K562 (cell line): ENCODE data around the gene THSD8. TPM values are rescaled to one million over a fixed set of nuclear protein-coding genes. Genes with fewer than 3 reads are reported as not detected.

Experiments
- CAMTA2 ChIP-seq: fragments of 250-450 bp; sonication (Bioruptor Pico); conservative IDR thresholded peaks from 2 replicates; pipeline ENCODE4 v1.5.1; 2022
- CC2D1A ChIP-seq: fragments of 450-650 bp; IDR thresholded peaks from 2 replicates; pipeline ENCODE4 v1.6.1; 2017; ENCODE audit warnings: mild to moderate bottlenecking
- CREM ChIP-seq: IDR thresholded peaks from 2 replicates; pipeline ENCODE4 v1.6.1; 2014; ENCODE audit warnings: antibody characterized with exemption, low read depth
- EHMT2 ChIP-seq: fragments of 450-650 bp; IDR thresholded peaks from 2 replicates; pipeline ENCODE4 v1.6.1; 2018; ENCODE audit warnings: antibody characterized with exemption
- FUS ChIP-seq: fragments of 200-400 bp; formaldehyde crosslinking; optimal IDR thresholded peaks from 2 replicates; pipeline ENCODE3; 2017; ENCODE audit warnings: low read depth, low read length
- GABPB1 ChIP-seq: sonication (generic); formaldehyde crosslinking; IDR thresholded peaks from 2 replicates; pipeline ENCODE4 v1.8.0; 2022; ENCODE audit warnings: mild to moderate bottlenecking, missing genetic modification reagents
- HMGN3 ChIP-seq: IDR thresholded peaks from 2 replicates; pipeline ENCODE4 v1.6.1; 2011; ENCODE audit warnings: borderline replicate concordance, low read depth, mild to moderate bottlenecking, mixed read lengths, low read length; ENCODE audit not compliant: insufficient read length; ENCODE audit errors: extremely low read depth
- KDM2B ChIP-seq: fragments of 250-450 bp; sonication (Bioruptor Pico); IDR thresholded peaks from 2 replicates; pipeline ENCODE4 v1.8.0; 2021; ENCODE audit warnings: mild to moderate bottlenecking, moderate library complexity
- KLF1 ChIP-seq: fragments of 450-650 bp; IDR thresholded peaks from 2 replicates; pipeline ENCODE4 v1.6.1; 2016; ENCODE audit warnings: missing genetic modification characterization, missing compliant biosample characterization
- L3MBTL2 ChIP-seq: fragments of 450-650 bp; IDR thresholded peaks from 2 replicates; pipeline ENCODE4 v1.6.1; 2016; ENCODE audit warnings: mild to moderate bottlenecking, moderate library complexity
- PPARD ChIP-seq: fragments of 250-450 bp; sonication (Bioruptor Pico); IDR thresholded peaks from 2 replicates; pipeline ENCODE4 v1.8.0; 2022; ENCODE audit warnings: inconsistent platforms, mild to moderate bottlenecking, moderate library complexity
- SMAD4 ChIP-seq: fragments of 250-450 bp; sonication (Bioruptor Pico); conservative IDR thresholded peaks from 2 replicates; pipeline ENCODE4 v1.8.0; 2021; ENCODE audit warnings: inconsistent platforms, mild to moderate bottlenecking, moderate library complexity
- SNIP1 ChIP-seq: fragments of 450-650 bp; IDR thresholded peaks from 2 replicates; pipeline ENCODE4 v1.7.1; 2017; ENCODE audit warnings: low read depth, mild to moderate bottlenecking
- TEAD2 ChIP-seq: fragments of 450-650 bp; IDR thresholded peaks from 2 replicates; pipeline ENCODE4 v1.6.1; 2016; ENCODE audit warnings: missing genetic modification characterization, control low read depth, missing compliant biosample characterization
- ZKSCAN1 ChIP-seq: fragments of 150-350 bp; IDR thresholded peaks from 2 replicates; pipeline ENCODE4 v1.6.1; 2016; ENCODE audit warnings: low read depth, low read length
- ZNF324 ChIP-seq: fragments of 250-450 bp; sonication (Bioruptor Pico); IDR thresholded peaks from 2 replicates; pipeline ENCODE4 v1.4.0; 2020; ENCODE audit warnings: mild to moderate bottlenecking
- ZNF75A ChIP-seq: fragments of 450-650 bp; formaldehyde crosslinking; IDR thresholded peaks from 2 replicates; pipeline ENCODE4 v1.4.0; 2020; ENCODE audit warnings: mild to moderate bottlenecking
- polyA plus RNA-seq, 8 experiments: library from polyadenylated mRNA; depleted of rRNA in 4 of 8; stranded (reverse) in 5 of 8; unstranded in 3 of 8; fragments of >200 nt; fragmentation: Nextera tagmentation in 2 of 8; fragmentation: Illumina TruSeq in 1 of 8; extraction: Ambion mirVana in 2 of 8; extraction: Trizol in 1 of 8; gene quantifications; 2 replicates each; pipeline versions ENCODE4 v1.2.1 to v1.2.3, GENCODE V29; 2011 to 2014; ENCODE audit warnings: inconsistent platforms in 1 of 8, missing spikeins in 1 of 8
- total RNA-seq, 7 experiments: library from RNA; depleted of rRNA in 6 of 7; stranded (reverse); fragments of >200 nt in 6 of 7; fragmentation: Illumina TruSeq in 2 of 7; extraction: Trizol in 2 of 7; gene quantifications; 2 replicates each; pipeline versions ENCODE4 v1.2.1 to v1.2.3, GENCODE V29; 2011 to 2021; ENCODE audit warnings: low replicate concordance in 1 of 7
- TF ChIP-seq, protein P1 (sequence below): fragments of 250-450 bp; sonication (Bioruptor Pico); IDR thresholded peaks from 2 replicates; pipeline ENCODE4 v1.8.0; 2021; ENCODE audit warnings: moderate library complexity, mild to moderate bottlenecking, inconsistent platforms
- TF ChIP-seq, protein P2 (sequence below): sonication (generic); formaldehyde crosslinking; IDR thresholded peaks from 2 replicates; pipeline ENCODE4 v1.8.1; 2023; ENCODE audit warnings: missing genetic modification reagents, mild to moderate bottlenecking, borderline replicate concordance
- TF ChIP-seq, protein P3 (sequence below): fragments of 250-450 bp; sonication (Bioruptor Pico); IDR thresholded peaks from 2 replicates; pipeline ENCODE4 v1.5.0; 2020; ENCODE audit warnings: mild to moderate bottlenecking, borderline replicate concordance

Gene THSD8
- total and polyA plus RNA-seq, 9 of the 15 experiments (the other 6 are each of a cell fraction or from before 2014, with no cell fraction given) = 8.4 to 42.4 (median 19.9) TPM; not detected in 2

DNA sequence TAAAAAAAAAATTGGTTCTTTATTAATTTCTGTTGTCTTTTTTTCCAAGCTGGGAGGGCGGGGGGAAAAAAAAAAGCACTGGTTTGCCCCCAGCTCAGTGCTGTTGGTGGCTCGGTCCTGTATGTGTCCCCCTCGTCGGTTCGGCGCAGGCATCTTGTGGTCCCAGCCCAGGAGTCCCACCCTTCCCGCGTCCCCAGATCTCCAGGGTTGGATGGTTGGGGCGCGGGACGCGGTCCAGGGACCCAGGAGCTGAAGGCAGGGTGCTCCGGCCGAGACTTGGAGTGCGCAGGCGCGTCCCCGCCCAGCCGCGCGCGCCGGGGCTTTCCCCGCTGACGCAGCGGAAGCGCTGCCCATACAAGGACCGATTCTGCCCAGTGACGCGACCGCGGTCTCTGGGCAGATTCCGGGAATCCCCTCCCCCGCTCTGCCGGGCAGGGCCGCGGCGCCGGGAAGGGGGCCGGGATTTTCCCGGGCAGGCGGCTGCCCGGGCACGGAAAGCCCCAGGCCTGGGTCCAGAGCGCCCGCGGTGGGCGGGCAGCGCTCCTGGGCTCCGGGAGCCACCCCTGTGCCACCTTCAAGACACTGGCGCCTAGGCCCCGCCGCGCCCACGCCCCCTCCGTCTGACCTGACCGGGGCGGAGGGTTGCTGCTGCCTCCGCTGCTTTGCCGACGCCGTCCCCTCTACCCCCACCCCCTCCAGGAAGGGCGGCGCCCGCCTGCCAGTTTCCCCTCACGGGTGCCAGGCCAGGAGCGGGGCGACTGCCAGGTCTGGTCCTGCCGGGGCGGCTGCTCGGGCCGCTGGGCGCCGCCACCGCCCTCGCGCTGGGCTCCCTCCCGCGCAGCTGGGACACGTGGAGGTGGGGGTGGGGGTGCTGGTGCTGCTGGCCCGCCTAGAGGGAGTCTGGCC, 8.3 kb upstream of the THSD8 start (continued):
- no peak for TF ChIP-seq CAMTA2
- no peak for TF ChIP-seq CC2D1A
- TF ChIP-seq, protein P1, sequence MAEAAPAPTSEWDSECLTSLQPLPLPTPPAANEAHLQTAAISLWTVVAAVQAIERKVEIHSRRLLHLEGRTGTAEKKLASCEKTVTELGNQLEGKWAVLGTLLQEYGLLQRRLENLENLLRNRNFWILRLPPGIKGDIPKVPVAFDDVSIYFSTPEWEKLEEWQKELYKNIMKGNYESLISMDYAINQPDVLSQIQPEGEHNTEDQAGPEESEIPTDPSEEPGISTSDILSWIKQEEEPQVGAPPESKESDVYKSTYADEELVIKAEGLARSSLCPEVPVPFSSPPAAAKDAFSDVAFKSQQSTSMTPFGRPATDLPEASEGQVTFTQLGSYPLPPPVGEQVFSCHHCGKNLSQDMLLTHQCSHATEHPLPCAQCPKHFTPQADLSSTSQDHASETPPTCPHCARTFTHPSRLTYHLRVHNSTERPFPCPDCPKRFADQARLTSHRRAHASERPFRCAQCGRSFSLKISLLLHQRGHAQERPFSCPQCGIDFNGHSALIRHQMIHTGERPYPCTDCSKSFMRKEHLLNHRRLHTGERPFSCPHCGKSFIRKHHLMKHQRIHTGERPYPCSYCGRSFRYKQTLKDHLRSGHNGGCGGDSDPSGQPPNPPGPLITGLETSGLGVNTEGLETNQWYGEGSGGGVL (CRISPR knock-in tag) = no peak
- no peak for TF ChIP-seq SNIP1
- no peak for TF ChIP-seq TEAD2 (tag)
- TF ChIP-seq, protein P2, sequence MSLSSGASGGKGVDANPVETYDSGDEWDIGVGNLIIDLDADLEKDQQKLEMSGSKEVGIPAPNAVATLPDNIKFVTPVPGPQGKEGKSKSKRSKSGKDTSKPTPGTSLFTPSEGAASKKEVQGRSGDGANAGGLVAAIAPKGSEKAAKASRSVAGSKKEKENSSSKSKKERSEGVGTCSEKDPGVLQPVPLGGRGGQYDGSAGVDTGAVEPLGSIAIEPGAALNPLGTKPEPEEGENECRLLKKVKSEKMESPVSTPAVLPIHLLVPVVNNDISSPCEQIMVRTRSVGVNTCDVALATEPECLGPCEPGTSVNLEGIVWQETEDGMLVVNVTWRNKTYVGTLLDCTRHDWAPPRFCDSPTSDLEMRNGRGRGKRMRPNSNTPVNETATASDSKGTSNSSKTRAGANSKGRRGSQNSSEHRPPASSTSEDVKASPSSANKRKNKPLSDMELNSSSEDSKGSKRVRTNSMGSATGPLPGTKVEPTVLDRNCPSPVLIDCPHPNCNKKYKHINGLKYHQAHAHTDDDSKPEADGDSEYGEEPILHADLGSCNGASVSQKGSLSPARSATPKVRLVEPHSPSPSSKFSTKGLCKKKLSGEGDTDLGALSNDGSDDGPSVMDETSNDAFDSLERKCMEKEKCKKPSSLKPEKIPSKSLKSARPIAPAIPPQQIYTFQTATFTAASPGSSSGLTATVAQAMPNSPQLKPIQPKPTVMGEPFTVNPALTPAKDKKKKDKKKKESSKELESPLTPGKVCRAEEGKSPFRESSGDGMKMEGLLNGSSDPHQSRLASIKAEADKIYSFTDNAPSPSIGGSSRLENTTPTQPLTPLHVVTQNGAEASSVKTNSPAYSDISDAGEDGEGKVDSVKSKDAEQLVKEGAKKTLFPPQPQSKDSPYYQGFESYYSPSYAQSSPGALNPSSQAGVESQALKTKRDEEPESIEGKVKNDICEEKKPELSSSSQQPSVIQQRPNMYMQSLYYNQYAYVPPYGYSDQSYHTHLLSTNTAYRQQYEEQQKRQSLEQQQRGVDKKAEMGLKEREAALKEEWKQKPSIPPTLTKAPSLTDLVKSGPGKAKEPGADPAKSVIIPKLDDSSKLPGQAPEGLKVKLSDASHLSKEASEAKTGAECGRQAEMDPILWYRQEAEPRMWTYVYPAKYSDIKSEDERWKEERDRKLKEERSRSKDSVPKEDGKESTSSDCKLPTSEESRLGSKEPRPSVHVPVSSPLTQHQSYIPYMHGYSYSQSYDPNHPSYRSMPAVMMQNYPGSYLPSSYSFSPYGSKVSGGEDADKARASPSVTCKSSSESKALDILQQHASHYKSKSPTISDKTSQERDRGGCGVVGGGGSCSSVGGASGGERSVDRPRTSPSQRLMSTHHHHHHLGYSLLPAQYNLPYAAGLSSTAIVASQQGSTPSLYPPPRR = no peak
- TF ChIP-seq ZNF75A = no peak
- TF ChIP-seq EHMT2 = no peak
- peak; percentile 93 for TF ChIP-seq L3MBTL2
- peak; percentile 93 for TF ChIP-seq CREM
- TF ChIP-seq, protein P3, sequence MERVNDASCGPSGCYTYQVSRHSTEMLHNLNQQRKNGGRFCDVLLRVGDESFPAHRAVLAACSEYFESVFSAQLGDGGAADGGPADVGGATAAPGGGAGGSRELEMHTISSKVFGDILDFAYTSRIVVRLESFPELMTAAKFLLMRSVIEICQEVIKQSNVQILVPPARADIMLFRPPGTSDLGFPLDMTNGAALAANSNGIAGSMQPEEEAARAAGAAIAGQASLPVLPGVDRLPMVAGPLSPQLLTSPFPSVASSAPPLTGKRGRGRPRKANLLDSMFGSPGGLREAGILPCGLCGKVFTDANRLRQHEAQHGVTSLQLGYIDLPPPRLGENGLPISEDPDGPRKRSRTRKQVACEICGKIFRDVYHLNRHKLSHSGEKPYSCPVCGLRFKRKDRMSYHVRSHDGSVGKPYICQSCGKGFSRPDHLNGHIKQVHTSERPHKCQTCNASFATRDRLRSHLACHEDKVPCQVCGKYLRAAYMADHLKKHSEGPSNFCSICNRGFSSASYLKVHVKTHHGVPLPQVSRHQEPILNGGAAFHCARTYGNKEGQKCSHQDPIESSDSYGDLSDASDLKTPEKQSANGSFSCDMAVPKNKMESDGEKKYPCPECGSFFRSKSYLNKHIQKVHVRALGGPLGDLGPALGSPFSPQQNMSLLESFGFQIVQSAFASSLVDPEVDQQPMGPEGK (CRISPR knock-in tag) = no peak
- TF ChIP-seq KDM2B (CRISPR knock-in tag) = no peak
- TF ChIP-seq ZKSCAN1 = no peak
- no peak for TF ChIP-seq KLF1 (tag)
- no peak for TF ChIP-seq PPARD (CRISPR knock-in tag)
- peak; percentile 70 for TF ChIP-seq ZNF324 (CRISPR knock-in tag)
- peak; percentile 99 for TF ChIP-seq FUS
- no peak for TF ChIP-seq GABPB1 (CRISPR knock-in tag)
- TF ChIP-seq SMAD4 = peak; percentile 70
- TF ChIP-seq HMGN3 = peak; percentile 93
